GM19328 (cell line): ENCODE data around the gene TBKBP1.

Experiments used
- ATAC-seq: cut with Tn5 transposase; IDR thresholded peaks from one replicate; pipeline ENCODE4 v1.9.1; 2021; ENCODE audit warnings: mild to moderate bottlenecking, moderate library complexity; ENCODE audit not compliant: unreplicated experiment

Gene TBKBP1

DNA sequence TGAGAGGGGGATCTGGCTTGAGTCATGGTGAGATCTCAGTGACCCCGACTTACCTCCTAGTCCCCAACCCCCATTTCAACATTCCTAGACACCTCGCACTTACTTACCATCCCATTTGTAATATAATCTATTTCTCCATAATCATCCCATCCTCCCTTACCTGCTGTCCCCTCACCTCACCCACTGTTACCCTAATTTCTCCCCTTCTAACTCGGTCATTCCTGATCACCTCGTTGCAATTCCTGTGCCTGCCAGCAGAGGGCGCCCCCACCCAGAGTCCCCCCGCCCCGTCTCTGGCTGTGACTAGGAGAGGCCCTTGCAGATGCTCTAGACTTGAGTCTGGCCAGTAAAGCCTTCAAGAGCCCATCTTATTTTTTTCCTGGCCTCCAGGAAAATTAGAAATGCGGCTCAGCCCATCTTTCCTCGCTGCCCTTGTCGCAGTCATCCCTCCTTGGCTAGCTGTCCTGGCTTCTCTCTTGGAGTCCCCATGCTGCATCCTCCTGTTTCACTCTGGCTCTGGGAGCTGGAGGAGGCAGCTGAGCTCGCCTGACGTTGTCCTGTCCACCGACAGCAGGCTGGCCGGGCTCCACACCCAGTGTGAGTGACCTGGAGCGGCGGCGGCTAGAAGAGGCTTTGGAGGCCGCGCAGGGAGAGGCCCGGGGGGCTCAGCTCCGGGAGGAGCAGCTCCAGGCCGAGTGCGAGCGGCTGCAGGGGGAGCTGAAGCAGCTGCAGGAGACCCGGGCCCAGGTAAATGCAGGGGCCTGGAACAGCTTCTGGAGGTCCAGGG is 5.0 kb downstream of the TBKBP1 start:
- ATAC-seq, result no peak

GRCh38 chr17:47699536-47699840 is 5.5 kb downstream of the TBKBP1 start:
- no peak for ATAC-seq

GRCh38 chr17:47700471-47701449 is 6.8 kb downstream of the TBKBP1 start:
- no peak for ATAC-seq

- no peak for ATAC-seq
Measured at GRCh38 chr17:47701608-47702007, 7.6 kb downstream of the TBKBP1 start.

- no peak for ATAC-seq
Measured at GRCh38 chr17:47702391-47702995, 8.5 kb downstream of the TBKBP1 start.

DNA sequence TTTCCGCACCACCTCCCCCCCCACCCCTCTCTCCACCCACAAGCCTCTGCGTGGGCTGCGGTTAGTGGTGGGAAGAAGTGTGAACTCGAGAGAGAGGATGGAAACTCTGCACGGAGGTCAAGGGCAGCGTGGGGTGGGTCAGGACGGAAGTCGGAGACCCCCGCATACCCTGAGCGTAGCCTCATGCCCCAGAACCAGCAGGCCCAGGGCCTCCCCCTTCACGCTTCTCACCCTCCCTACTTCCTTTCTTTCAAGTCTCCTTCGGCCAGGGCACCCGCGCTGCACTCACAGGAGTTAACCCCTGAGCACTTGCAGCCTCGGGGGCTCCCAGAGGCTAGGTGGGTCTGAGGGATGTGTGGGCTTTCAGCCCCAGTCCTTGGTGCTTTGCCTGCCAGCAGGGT is 9.2 kb downstream of the TBKBP1 start:
- ATAC-seq, result no peak

- ATAC-seq, result no peak
Measured at GRCh38 chr17:47703671-47704070, 9.7 kb downstream of the TBKBP1 start.

DNA sequence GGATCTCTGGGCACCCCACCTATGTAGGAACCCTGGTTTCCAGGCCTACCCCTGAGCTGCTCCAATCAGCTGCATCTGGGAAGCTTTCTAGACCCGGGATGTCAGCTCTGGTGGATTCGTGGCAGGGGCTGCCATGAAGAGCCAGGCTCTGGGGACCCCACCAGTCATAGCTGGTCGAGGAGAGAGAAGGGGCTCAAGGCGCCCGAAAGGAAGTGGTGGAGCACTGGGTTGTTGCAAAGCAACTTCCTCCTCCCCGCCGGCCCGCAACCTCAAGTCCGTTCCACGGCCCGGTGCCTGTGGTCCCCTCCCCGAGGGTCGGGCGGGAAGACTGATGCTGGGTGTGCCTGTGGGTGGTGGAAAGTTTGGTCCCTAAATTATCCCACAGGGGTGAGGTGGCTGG is 10.2 kb downstream of the TBKBP1 start:
- no peak for ATAC-seq

- ATAC-seq, result no peak
Measured at GRCh38 chr17:47704736-47705135, 10.8 kb downstream of the TBKBP1 start.

DNA sequence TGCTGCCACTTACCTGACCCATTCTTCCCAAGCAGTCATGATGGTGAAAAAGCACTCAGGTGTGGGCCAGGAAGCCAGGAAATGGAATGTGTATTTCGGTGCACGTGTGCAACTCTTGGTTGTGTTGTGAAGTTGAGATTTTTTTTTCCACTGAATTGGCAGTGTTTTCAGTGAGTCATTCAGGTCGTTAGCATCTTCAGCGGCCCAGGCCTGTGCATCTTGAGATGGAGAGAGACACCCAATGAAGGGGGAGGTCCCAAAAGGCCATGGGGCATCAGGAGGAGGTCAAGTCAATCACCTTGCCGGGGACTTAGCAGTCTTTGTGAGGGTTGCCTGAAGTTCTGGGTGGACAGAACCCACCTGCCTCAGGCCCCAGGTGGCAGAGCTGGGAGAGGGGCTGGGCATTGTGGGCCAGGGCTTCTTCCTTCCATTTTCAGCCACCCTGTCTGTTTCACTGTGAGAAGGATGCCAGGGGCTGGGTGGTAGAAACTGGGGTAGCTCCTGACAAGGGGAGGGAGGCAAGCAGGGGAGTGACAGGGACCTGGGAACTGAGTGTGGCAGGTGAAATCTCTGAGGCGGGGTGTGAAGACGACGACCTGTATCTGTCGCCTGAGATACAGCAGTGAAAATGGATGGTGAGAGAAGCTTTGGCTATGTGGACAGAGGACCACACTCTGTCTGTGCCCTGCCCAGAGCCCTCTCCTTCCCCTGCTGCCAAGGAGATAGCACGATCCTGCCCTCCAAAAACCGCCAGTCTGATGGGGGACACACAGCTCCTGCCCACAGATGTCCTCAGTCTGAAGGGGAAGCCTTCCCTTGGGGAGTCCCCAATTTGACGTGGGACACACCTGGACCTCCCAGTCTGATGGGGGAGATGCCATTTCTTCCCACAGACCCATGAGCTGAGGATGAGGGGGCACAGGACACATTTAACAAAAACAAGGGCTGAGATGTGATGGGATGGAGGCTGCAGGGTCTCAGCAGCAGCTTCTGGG is 11.9 kb downstream of the TBKBP1 start:
- no peak for ATAC-seq

GRCh38 chr17:47707056-47707804 is 13.3 kb downstream of the TBKBP1 start:
- no peak for ATAC-seq

DNA sequence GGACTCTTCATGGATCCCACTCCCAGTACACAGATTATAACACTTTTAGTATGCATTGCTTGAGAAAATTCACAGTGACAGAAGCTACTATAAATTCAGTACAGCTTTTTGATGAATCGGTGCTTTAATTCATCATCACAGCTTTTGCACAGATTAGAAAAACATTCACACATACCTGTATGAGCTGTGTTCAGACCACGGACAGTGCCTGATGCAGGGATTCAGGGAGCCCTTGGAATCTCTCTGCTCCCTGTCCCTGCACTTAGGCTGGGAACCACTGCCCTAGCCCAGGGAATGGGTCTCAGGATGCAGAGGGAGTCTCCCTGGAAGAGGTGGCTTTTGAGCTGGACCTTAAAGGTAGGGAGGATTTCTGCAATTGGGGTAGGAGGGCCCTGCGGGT is 13.9 kb downstream of the TBKBP1 start:
- ATAC-seq, result no peak

GRCh38 chr17:47708312-47708863 is 14.4 kb downstream of the TBKBP1 start:
- no peak for ATAC-seq

- ATAC-seq, result no peak
Measured at GRCh38 chr17:47708864-47709541, 15.0 kb downstream of the TBKBP1 start.

GRCh38 chr17:47709594-47709993 is 15.6 kb downstream of the TBKBP1 start:
- ATAC-seq, result no peak

GRCh38 chr17:47711366-47712099 is 17.6 kb downstream of the TBKBP1 start:
- no peak for ATAC-seq

DNA sequence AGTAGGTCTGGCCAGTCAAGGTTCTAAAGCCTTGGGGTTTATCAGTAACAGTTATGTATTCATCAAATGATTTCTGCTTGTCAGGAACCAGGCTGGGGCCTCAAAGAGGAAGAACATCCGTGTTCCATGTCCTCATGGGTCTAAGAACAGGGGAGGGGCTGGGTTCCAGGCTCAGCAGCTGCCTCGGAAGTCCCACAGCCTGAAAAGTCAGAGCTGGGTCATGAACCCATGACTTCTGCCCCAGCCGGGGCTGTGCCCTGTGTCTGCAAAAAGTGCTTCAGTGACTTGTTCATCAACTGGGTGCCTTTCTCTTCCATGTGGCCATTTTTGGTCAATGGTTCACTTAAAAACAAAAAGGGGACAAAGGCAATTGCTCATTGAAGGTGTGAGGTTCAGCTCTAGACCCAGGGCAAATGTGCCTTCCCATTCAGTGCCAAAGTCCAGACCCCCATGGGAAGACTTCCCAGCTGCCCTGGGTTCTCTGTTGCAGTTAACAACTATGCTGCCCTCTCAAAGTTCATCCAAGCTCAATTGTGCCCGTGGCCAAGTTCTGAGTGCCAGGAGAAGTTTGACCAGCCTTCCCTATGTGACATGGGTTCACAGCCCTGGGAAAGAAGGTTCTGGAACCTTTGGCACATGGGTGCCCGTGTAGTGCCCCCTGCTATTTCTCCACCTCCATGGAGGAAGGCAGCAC is 18.5 kb downstream of the TBKBP1 start:
- no peak for ATAC-seq
